Gastrocnemius medialis (tissue), 4 donors: ENCODE results near the gene AGA. TPM values are rescaled to one million over a fixed set of nuclear protein-coding genes. Genes with fewer than 3 reads are reported as not detected.

ENCODE experiments used
- ATAC-seq, 2 donors: fragments of 150-250 bp; one replicate each; pipeline ENCODE4 v1.9.1; 2016
- DNase-seq, 2 donors: peaks; one replicate each; pipeline ENCODE4 v3.0.0-alpha.2; 2019
- H3K27ac ChIP-seq, 4 donors: fragments of 200-600 bp; sonication (generic); 1 replicate in 1 of 4; 2 replicates in 3 of 4; pipeline ENCODE4 v1.5.1; 2016 to 2018; ENCODE audit warnings: mild to moderate bottlenecking in 2 of 4, moderate library complexity in 1 of 4
- H3K27me3 ChIP-seq, 3 donors: fragments of 200-600 bp; sonication (generic) in 2 of 3; 1 replicate in 1 of 3; 2 replicates in 2 of 3; pipeline versions ENCODE4 v1.5.1 to v1.6.0; 2016 to 2019; ENCODE audit warnings: mild to moderate bottlenecking in 1 of 3, moderate library complexity in 1 of 3
- H3K36me3 ChIP-seq, 2 donors: fragments of 200-600 bp; sonication (generic) in 1 of 2; one replicate each; pipeline ENCODE4 v1.5.1; 2017 to 2018
- H3K4me1 ChIP-seq, 2 donors: fragments of 200-600 bp; sonication (generic) in 1 of 2; one replicate each; pipeline ENCODE4 v1.5.1; 2016 to 2017; ENCODE audit warnings: mild to moderate bottlenecking in 2 of 2
- H3K4me3 ChIP-seq, 4 donors: fragments of 200-600 bp; sonication (generic) in 3 of 4; 1 replicate in 1 of 4; 2 replicates in 3 of 4; pipeline ENCODE4 v1.5.1; 2016 to 2019; ENCODE audit warnings: mild to moderate bottlenecking in 2 of 4
- H3K9me3 ChIP-seq, 3 donors: fragments of 200-600 bp; sonication (generic) in 2 of 3; 1 replicate in 1 of 3; 2 replicates in 2 of 3; pipeline ENCODE4 v1.5.1; 2016 to 2019
- CTCF ChIP-seq, 5 experiments: fragments of 450-650 bp in 3 of 5; fragments of 200-600 bp in 2 of 5; sonication (generic) in 2 of 5; IDR thresholded peaks in 4 of 5; conservative IDR thresholded peaks in 1 of 5; 1 replicate in 4 of 5; 2 replicates in 1 of 5; pipeline ENCODE4 v1.5.1; 2016 to 2019; ENCODE audit warnings: antibody characterized with exemption in 5 of 5, mild to moderate bottlenecking in 3 of 5, moderate library complexity in 3 of 5
- POLR2A ChIP-seq, 2 donors: fragments of 450-650 bp; IDR thresholded peaks; one replicate each; pipeline ENCODE4 v1.6.1; 2017; ENCODE audit warnings: antibody characterized with exemption in 2 of 2, mild to moderate bottlenecking in 2 of 2, moderate library complexity in 2 of 2
- in situ Hi-C, 4 donors: fragments of 200-750 bp; cut with MboI; loops; one replicate each; pipeline versions ENCODE4 v1.15.0 to v1.8.0; 2017; ENCODE audit warnings: low sequenced_read_pairs in 4 of 4
- intact Hi-C: fragments of 100-400 bp; cut with DNase I; formaldehyde crosslinking; loops from one replicate; pipeline ENCODE4 v1.15.1; 2023; ENCODE audit warnings: low total_unique reads
- total RNA-seq, 4 donors: library from RNA; depleted of rRNA; stranded (reverse); fragments of >200 nt; gene quantifications; one replicate each; pipeline versions ENCODE4 v1.1.0 to v1.2.3, GENCODE V29; 2016

Gene AGA
- total RNA-seq, 4 donors from 2014 or later: 9.0 to 11.1 (median 10.0) TPM

GRCh38 chr4:177396352-177396751 is 45.9 kb downstream of the AGA start:
- no peak for TF ChIP-seq CTCF (IDR thresholded peaks at IDR 0.05 in 4 of 5, conservative IDR thresholded peaks at IDR 0.05 in 1 of 5)
- no peak for TF ChIP-seq POLR2A (IDR thresholded peaks at IDR 0.05)
- no peaks in the 10 kb centered on the region for H3K36me3 ChIP-seq
- no peaks in the 10 kb centered on the region for H3K4me1 ChIP-seq
- H3K27me3 ChIP-seq: no peaks in the 10 kb centered on the region
- H3K9me3 ChIP-seq: no peaks in the 10 kb centered on the region
- ATAC-seq: no peak
- DNase-seq: no peak
- no peak overlapping the region for H3K27ac ChIP-seq
- in situ Hi-C loops: no loop called here
- no peak overlapping the region for H3K4me3 ChIP-seq
- intact Hi-C loops: no loop called here

- no peak for ATAC-seq
- DNase-seq: no peak
- H3K27ac ChIP-seq: no peak overlapping the region
- H3K27me3 ChIP-seq: no peaks in the 10 kb centered on the region
- in situ Hi-C loops: no loop called here
- intact Hi-C loops: no loop called here
- H3K4me1 ChIP-seq: no peaks in the 10 kb centered on the region
- H3K36me3 ChIP-seq: no peaks in the 10 kb centered on the region
- TF ChIP-seq CTCF (IDR thresholded peaks at IDR 0.05 in 4 of 5, conservative IDR thresholded peaks at IDR 0.05 in 1 of 5) (no peak), POLR2A (IDR thresholded peaks at IDR 0.05) (no peak)
- H3K4me3 ChIP-seq: no peak overlapping the region
- H3K9me3 ChIP-seq: no peaks in the 10 kb centered on the region
These were observed 49.0 kb downstream of the AGA start for GRCh38 chr4:177393236-177393635.

- H3K27me3 ChIP-seq: no peaks in the 10 kb centered on the region
- intact Hi-C loops: no loop called here
- TF ChIP-seq CTCF (IDR thresholded peaks at IDR 0.05 in 4 of 5, conservative IDR thresholded peaks at IDR 0.05 in 1 of 5) (no peak), POLR2A (IDR thresholded peaks at IDR 0.05) (no peak)
- H3K4me3 ChIP-seq: no peak overlapping the region
- H3K36me3 ChIP-seq: no peaks in the 10 kb centered on the region
- no peaks in the 10 kb centered on the region for H3K9me3 ChIP-seq
- no peaks in the 10 kb centered on the region for H3K4me1 ChIP-seq
- DNase-seq: no peak
- ATAC-seq: no peak
- in situ Hi-C loops: no loop called here
- H3K27ac ChIP-seq: no peak overlapping the region
These were observed 50.3 kb downstream of the AGA start for GRCh38 chr4:177391953-177392352.

GRCh38 chr4:177391287-177391686 is 51.0 kb downstream of the AGA start:
- in situ Hi-C loops: no loop called here
- no peak for ATAC-seq

More at GRCh38 chr4:177391287-177391686, 51.0 kb downstream of the AGA start:
- no peaks in the 10 kb centered on the region for H3K9me3 ChIP-seq
- H3K27me3 ChIP-seq: no peaks in the 10 kb centered on the region
- no peak overlapping the region for H3K4me3 ChIP-seq
- H3K27ac ChIP-seq: no peak overlapping the region
- TF ChIP-seq POLR2A (IDR thresholded peaks at IDR 0.05): no peak
- no peak for TF ChIP-seq CTCF (IDR thresholded peaks at IDR 0.05 in 4 of 5, conservative IDR thresholded peaks at IDR 0.05 in 1 of 5)
- no peaks in the 10 kb centered on the region for H3K36me3 ChIP-seq
- no peaks in the 10 kb centered on the region for H3K4me1 ChIP-seq
- intact Hi-C loops: no loop called here
- DNase-seq: no peak
